SK-N-SH (cell line): ENCODE data around the gene PRLR. TPM values are rescaled to one million over a fixed set of nuclear protein-coding genes. Genes with fewer than 3 reads are reported as not detected.

Experiments used
- CTCF ChIA-PET: fragments of 300-600, 350-600 bp; formaldehyde crosslinking; extraction: SDS; loops from one replicate; lab custom pipeline; 2021; lab: Yijun Ruan, JAX
- POLR2A ChIA-PET: fragments of 350-600 bp; sonication (Branson Sonifier 250); formaldehyde crosslinking; extraction: SDS; loops from one replicate; lab custom pipeline; 2020; ENCODE audit warnings: antibody characterized with exemption, inconsistent platforms; lab: Yijun Ruan, JAX
- DNase-seq: peaks from one replicate; pipeline ENCODE4 v3.0.0; 2012
- H2AFZ ChIP-seq: fragments of 200-600 bp; sonication (generic); 2 replicates; pipeline ENCODE4 v1.8.1; 2016; ENCODE audit warnings: antibody characterized with exemption, mild to moderate bottlenecking, low read depth
- H3F3A ChIP-seq: fragments of 200-600 bp; sonication (generic); replicated peaks from 2 replicates; pipeline ENCODE3; 2016; ENCODE audit warnings: antibody characterized with exemption, mild to moderate bottlenecking; ENCODE audit not compliant: insufficient read depth
- H3K27ac ChIP-seq, 2 experiments: fragments of 200-500 bp in 1 of 2; fragments of 200-600 bp in 1 of 2; sonication (Bioruptor generic) in 1 of 2; sonication (generic), shearing (Covaris generic) in 1 of 2; 2 replicates each; pipeline versions ENCODE4 v1.5.1 to v1.6.1; 2014 to 2016; ENCODE audit warnings: low read depth in 2 of 2, inconsistent platforms in 1 of 2, low read length in 1 of 2, mild to moderate bottlenecking in 1 of 2, mixed read lengths in 1 of 2
- H3K27me3 ChIP-seq: fragments of 200-600 bp; sonication (generic), shearing (Covaris generic); 2 replicates; pipeline ENCODE4 v1.6.1; 2016; ENCODE audit warnings: mixed run types; ENCODE audit not compliant: insufficient read depth
- H3K36me3 ChIP-seq, 2 experiments: fragments of 200-500 bp in 1 of 2; fragments of 200-600 bp in 1 of 2; sonication (Bioruptor generic) in 1 of 2; sonication (generic) in 1 of 2; replicated peaks in 1 of 2; 2 replicates each; pipeline versions ENCODE3 to v1.5.1; 2014 to 2016; ENCODE audit warnings: low read length in 1 of 2, mild to moderate bottlenecking in 1 of 2; ENCODE audit not compliant: insufficient read depth in 2 of 2, control insufficient read depth in 1 of 2
- H3K4me1 ChIP-seq, 2 experiments: fragments of 200-500 bp in 1 of 2; fragments of 200-600 bp in 1 of 2; sonication (Bioruptor generic) in 1 of 2; sonication (generic), shearing (Covaris generic) in 1 of 2; 2 replicates each; pipeline versions ENCODE4 v1.5.1 to v1.6.1; 2014 to 2016; ENCODE audit warnings: low read depth in 1 of 2, low read length in 1 of 2, mixed run types in 1 of 2; ENCODE audit not compliant: insufficient read depth in 2 of 2, control insufficient read depth in 1 of 2
- H3K4me2 ChIP-seq: fragments of 200-600 bp; sonication (generic), shearing (Covaris generic); 2 replicates; pipeline ENCODE4 v1.6.1; 2017; ENCODE audit warnings: mixed run types
- H3K4me3 ChIP-seq, 2 experiments: fragments of 200-500 bp in 1 of 2; fragments of 200-600 bp in 1 of 2; sonication (Bioruptor generic) in 1 of 2; sonication (generic), shearing (Covaris generic) in 1 of 2; 2 replicates each; pipeline versions ENCODE4 v1.5.1 to v1.8.1; 2014 to 2016; ENCODE audit warnings: low read depth in 2 of 2, inconsistent platforms in 1 of 2, low read length in 1 of 2, mild to moderate bottlenecking in 1 of 2, mixed read lengths in 1 of 2, moderate library complexity in 1 of 2
- H3K79me2 ChIP-seq: fragments of 200-600 bp; sonication (generic); 2 replicates; pipeline ENCODE4 v1.8.1; 2017; ENCODE audit warnings: mild to moderate bottlenecking; ENCODE audit not compliant: insufficient read depth
- H3K9ac ChIP-seq: fragments of 200-600 bp; sonication (generic); 2 replicates; pipeline ENCODE4 v1.6.1; 2017; ENCODE audit warnings: mixed run types
- H3K9me2 ChIP-seq: fragments of 200-600 bp; sonication (generic); 2 replicates; pipeline ENCODE4 v1.6.1; 2017; ENCODE audit warnings: mixed run types
- H3K9me3 ChIP-seq: fragments of 200-600 bp; sonication (generic); 2 replicates; pipeline ENCODE4 v1.6.1; 2017; ENCODE audit warnings: mixed run types, mild to moderate bottlenecking, moderate library complexity
- H4K20me1 ChIP-seq: fragments of 200-600 bp; sonication (generic); 2 replicates; pipeline ENCODE4 v1.6.1; 2017; ENCODE audit warnings: mild to moderate bottlenecking, mixed run types; ENCODE audit not compliant: insufficient read depth
- ELF1 ChIP-seq: IDR thresholded peaks from 2 replicates; pipeline ENCODE4 v1.4.0; 2012
- FOSL2 ChIP-seq: IDR thresholded peaks from 2 replicates; pipeline ENCODE4 v1.4.0; 2012; ENCODE audit warnings: low read depth, mild to moderate bottlenecking, moderate library complexity, borderline replicate concordance
- FOXM1 ChIP-seq: IDR thresholded peaks from 2 replicates; pipeline ENCODE4 v1.4.0; 2012; ENCODE audit warnings: low read depth, mild to moderate bottlenecking
- GABPA ChIP-seq: IDR thresholded peaks from 2 replicates; pipeline ENCODE4 v1.4.0; 2012; ENCODE audit warnings: low read depth, mild to moderate bottlenecking
- IRF3 ChIP-seq: fragments of 150-350 bp; IDR thresholded peaks from 2 replicates; pipeline ENCODE4 v1.6.1; 2016; ENCODE audit warnings: mild to moderate bottlenecking, low read depth, low read length
- NFIC ChIP-seq: IDR thresholded peaks from 2 replicates; pipeline ENCODE4 v1.4.0; 2012; ENCODE audit warnings: borderline replicate concordance
- NRF1 ChIP-seq: IDR thresholded peaks from 2 replicates; pipeline ENCODE4 v1.6.1; 2012; ENCODE audit warnings: low read depth, mild to moderate bottlenecking, low read length
- PBX3 ChIP-seq: IDR thresholded peaks from 2 replicates; pipeline ENCODE4; 2012
- POLR2AphosphoS5 ChIP-seq: IDR thresholded peaks from 2 replicates; pipeline ENCODE4 v1.6.1; 2012; ENCODE audit warnings: low read depth, low read length
- RCOR1 ChIP-seq: fragments of 150-350 bp; IDR thresholded peaks from 2 replicates; pipeline ENCODE4 v1.6.1; 2017; ENCODE audit warnings: antibody characterized with exemption, low read length
- RXRA ChIP-seq: IDR thresholded peaks from 2 replicates; pipeline ENCODE4 v1.4.0; 2012; ENCODE audit warnings: low read depth, mild to moderate bottlenecking, borderline replicate concordance
- SIN3A ChIP-seq: IDR thresholded peaks from 2 replicates; pipeline ENCODE4 v1.6.1; 2012; ENCODE audit warnings: low read depth, mild to moderate bottlenecking, low read length, moderate library complexity, borderline replicate concordance
- SMC3 ChIP-seq: IDR thresholded peaks from 2 replicates; pipeline ENCODE4 v1.6.1; 2012; ENCODE audit warnings: low read depth, low read length, improper control_type of control experiment
- TEAD4 ChIP-seq: IDR thresholded peaks from 2 replicates; pipeline ENCODE4 v1.4.0; 2012; ENCODE audit warnings: mild to moderate bottlenecking, borderline replicate concordance; ENCODE audit not compliant: insufficient read depth
- WGBS: methylation state at CpG from one replicate; pipeline ENCODE4 v1.1.6; 2017; ENCODE audit warnings: low lambda C conversion rate; 5-methylcytosine and 5-hydroxymethylcytosine counted together
- polyA plus RNA-seq, 3 experiments: library from polyadenylated mRNA; depleted of rRNA; stranded (reverse); fragments of >200 nt; gene quantifications; 2 replicates each; pipeline ENCODE4 v1.2.3, GENCODE V29; 2012

PRLR gene
- polyA plus RNA-seq, 1 of the 3 experiments (the other 2 are of a cell fraction): 0.13 TPM

DNA sequence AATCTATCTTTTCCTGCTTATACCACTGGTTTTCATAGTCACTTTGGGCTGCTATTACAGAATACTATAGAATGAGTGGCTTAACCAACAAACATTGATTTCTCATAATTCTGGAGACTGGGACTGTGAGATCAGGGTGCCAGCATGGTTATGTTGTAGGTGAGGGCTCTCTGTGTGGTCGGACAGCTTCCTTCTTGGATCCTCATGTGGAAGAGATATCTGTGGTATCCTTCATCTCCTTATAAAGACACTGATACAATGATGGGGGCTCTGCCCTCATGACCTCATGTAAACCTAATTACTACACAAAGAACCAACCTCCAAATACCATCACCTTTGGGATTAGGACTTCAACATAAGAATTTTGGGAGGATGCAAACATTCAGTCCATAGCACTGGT is 13.9 kb upstream of the PRLR start:
- Histone ChIP-seq H3K27ac (no peak overlapping the region), H3K4me2 (no peak overlapping the region), H3K79me2 (no peaks in the 10 kb centered on the region), H2AFZ (no peak overlapping the region), H3K4me3 (no peak overlapping the region)
- no peak for DNase-seq
- TF ChIP-seq RXRA (no peak), POLR2AphosphoS5 (no peak), FOSL2 (no peak), SMC3 (no peak), PBX3 (no peak), TEAD4 (no peak), RCOR1 (no peak), FOXM1 (no peak), NRF1 (no peak), ELF1 (no peak), SIN3A (no peak), IRF3 (no peak), NFIC (no peak), GABPA (no peak)
- TF ChIP-seq, all 33 proteins: peak for 0
- no peak overlapping the region for H3K9ac ChIP-seq
- H3K9me3 ChIP-seq: no peaks in the 10 kb centered on the region
- H3K36me3 ChIP-seq: no peaks in the 10 kb centered on the region
- 6% methylated on average over 1 of the region's 1 CpG for WGBS
- POLR2A ChIA-PET: no interaction called here
- CTCF ChIA-PET: no interaction called here
- no peaks in the 10 kb centered on the region for H3F3A ChIP-seq
- H3K4me1 ChIP-seq: no peaks in the 10 kb centered on the region; a peak in 1 of 4 replicates
- no peaks in the 10 kb centered on the region for H3K9me2 ChIP-seq
- no peaks in the 10 kb centered on the region for H4K20me1 ChIP-seq
- H3K27me3 ChIP-seq: no peaks in the 10 kb centered on the region

GRCh38 chr5:35242702-35243258 is 12.5 kb upstream of the PRLR start:
- no peaks in the 10 kb centered on the region for H3K9me3 ChIP-seq
- H3K27ac ChIP-seq: no peak overlapping the region
- no peaks in the 10 kb centered on the region for H3K79me2 ChIP-seq
- H3K9me2 ChIP-seq: no peaks in the 10 kb centered on the region
- no peaks in the 10 kb centered on the region for H3K27me3 ChIP-seq
- no peaks in the 10 kb centered on the region for H4K20me1 ChIP-seq
- no peaks in the 10 kb centered on the region for H3F3A ChIP-seq
- no peak for DNase-seq
- ChIA-PET POLR2A (no interaction called here), CTCF (no interaction called here)
- no peak overlapping the region for H3K4me3 ChIP-seq
- WGBS: 29% methylated on average over 4 of the region's 4 CpGs
- no peaks in the 10 kb centered on the region for H3K36me3 ChIP-seq
- no peak for TF ChIP-seq RXRA
- TF ChIP-seq NRF1: no peak
- H3K4me1 ChIP-seq: no peaks in the 10 kb centered on the region; a peak in 1 of 4 replicates
- H3K4me2 ChIP-seq: no peak overlapping the region
- no peak overlapping the region for H2AFZ ChIP-seq
- no peak overlapping the region for H3K9ac ChIP-seq
